HG02588 (cell line): ENCODE results near the gene SIGLEC12.

Experiments used
- ATAC-seq: cut with Tn5 transposase; IDR thresholded peaks from one replicate; pipeline ENCODE4 v1.9.1; 2021; ENCODE audit warnings: mild to moderate bottlenecking, moderate library complexity; ENCODE audit not compliant: unreplicated experiment

The SIGLEC12 gene

GRCh38 chr19:51501594-51502263 lies at the start of gene SIGLEC12:
Gene SIGLEC12 (minus strand): TSS chr19:51501800. CDS start chr19:51501733, 67 bp downstream.
- no peak for ATAC-seq

GRCh38 chr19:51550848-51551672 lies 49.5 kb upstream of the SIGLEC12 start:
- no peak for ATAC-seq

DNA sequence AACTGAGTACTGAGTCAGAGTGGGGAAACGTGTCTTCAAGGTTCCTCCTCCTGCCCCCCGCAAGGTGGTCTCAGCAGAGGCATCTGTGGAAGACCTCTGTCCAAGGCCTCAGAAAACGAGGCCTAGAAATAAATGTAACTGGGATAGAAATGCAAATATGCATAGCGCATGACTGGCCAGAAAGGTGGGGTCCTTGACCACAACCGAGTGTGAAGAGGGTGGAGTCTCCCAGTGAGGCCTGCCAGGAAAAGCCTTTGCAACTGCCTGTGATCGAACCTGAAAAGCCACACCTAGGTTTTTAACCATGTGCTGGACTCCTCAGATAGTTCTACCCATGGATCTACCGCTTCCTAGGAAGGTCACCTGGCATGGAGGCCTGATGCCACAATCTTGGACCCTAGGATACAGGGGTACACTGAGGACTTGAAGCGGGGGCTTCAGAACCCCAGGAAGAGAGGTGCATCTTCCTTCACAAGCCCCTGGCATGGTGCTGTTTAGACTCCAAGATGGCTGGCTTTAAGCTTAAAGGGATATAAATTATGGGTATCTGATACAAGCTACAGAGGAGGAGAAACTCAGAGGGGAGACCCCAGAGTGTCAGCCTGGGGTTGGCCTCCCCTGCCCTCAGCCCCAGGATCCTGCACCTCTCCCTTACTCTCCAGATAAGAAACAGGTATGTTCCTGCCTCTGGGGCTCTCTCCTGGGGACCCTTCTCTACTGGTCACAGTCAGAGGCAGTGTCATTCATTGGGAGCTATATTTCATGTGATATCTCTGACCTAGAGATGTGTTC lies 48.1 kb upstream of the SIGLEC12 start:
- ATAC-seq, result no peak

DNA sequence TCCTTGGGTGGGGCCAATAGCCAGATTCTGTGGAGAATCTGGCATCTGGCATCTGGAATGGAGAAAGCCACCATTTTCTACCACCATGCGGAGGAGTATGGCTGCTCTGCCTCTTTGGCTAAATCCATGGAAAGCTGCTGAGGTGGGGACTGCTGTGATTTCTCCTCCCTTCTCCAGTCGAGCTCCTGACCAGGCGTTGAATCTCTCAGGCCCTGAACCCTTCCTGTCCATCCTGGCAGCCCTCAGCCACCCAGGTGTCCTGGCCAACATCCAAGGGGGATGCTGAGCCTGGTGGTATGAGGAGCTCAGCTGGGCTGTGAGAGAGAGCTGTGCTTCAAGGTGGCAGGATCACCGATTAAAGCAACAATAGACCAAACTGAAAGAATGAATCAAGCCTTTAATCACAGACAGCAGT lies 47.3 kb upstream of the SIGLEC12 start:
- ATAC-seq, result no peak

GRCh38 chr19:51548213-51548651 lies 46.6 kb upstream of the SIGLEC12 start:
- no peak for ATAC-seq

DNA sequence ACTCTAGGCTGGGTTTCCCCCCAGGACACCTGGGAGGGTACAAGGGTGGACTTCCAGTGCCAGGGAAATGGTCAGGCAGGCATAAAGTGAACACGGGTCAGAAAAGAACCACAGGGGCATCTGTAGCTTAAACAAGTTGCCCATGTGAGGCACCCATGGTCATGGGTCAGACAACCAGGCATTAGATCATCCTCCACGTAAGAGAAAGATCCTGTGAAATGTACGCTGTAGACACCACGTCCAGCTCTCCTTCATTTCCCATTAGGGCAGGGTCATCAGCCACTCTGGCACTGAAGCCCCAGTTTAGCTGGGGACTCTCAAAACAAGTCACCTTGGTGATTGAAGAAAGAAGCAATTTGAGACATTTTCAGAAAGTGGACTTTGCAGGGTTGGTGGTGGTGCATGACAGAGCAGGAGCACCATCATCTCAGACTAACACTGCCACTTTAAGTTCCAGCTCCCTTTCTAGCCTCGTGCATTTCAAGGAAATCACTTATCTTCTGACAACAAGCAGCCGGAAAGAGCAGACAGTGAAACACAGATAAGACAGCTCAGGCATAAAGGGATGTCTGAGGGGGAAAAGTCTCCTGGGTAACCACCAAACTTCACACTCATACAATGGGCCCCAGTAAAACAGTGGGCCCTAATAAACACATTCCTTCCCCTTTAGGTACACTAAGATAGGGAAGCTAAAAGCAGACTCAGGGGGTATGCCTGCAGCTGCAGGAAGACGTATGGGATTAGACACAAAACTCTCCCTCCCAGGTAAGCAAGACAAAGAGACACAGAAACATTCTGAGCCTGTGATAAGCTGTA lies 46.0 kb upstream of the SIGLEC12 start:
- ATAC-seq, result no peak

- no peak for ATAC-seq
Measured at GRCh38 chr19:51546650-51547396, 45.2 kb upstream of the SIGLEC12 start.

GRCh38 chr19:51546107-51546649 lies 44.6 kb upstream of the SIGLEC12 start:
- ATAC-seq, result no peak

GRCh38 chr19:51544038-51544437 lies 42.4 kb upstream of the SIGLEC12 start:
- ATAC-seq, result no peak

GRCh38 chr19:51542699-51543098 lies 41.1 kb upstream of the SIGLEC12 start:
- no peak for ATAC-seq

GRCh38 chr19:51541458-51542357 lies 40.1 kb upstream of the SIGLEC12 start:
- no peak for ATAC-seq

DNA sequence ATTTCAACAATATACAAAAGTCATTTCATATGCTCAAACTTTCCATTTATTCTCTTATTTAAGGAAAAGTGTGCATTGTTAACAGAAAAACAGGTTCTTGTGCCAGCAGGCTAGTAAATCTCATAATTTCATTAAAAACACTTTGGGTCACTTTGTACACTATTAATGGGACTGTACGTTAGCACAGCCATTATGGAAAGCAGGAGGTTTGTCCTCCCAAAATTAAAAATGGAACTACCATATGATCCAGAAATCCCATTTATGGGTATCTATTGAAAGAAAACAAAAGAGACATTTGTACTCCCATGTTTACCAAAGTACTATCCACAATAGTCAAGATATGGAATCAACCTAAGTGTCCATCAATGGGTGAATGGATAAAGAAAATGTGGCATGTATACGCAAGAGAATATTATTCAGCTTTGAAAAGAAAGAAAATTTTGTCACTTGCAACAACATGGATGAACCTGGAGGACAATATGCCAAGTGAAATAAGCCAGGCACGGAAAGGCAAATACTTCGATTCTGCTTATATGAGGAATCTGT lies 38.3 kb upstream of the SIGLEC12 start:
- ATAC-seq, result no peak

GRCh38 chr19:51535535-51535934 lies 33.9 kb upstream of the SIGLEC12 start:
- no peak for ATAC-seq

- ATAC-seq, result no peak
Measured at GRCh38 chr19:51531349-51532315, 30.0 kb upstream of the SIGLEC12 start, which contains the start of gene SIGLEC6. Gene SIGLEC6 (minus strand): TSS chr19:51531670. CDS start chr19:51531648, 22 bp downstream.

- ATAC-seq, result no peak
Measured at GRCh38 chr19:51530616-51531015, 29.0 kb upstream of the SIGLEC12 start.

GRCh38 chr19:51529301-51529700 lies 27.7 kb upstream of the SIGLEC12 start:
- ATAC-seq, result no peak

- no peak for ATAC-seq
Measured at GRCh38 chr19:51525651-51526050, 24.1 kb upstream of the SIGLEC12 start.
